IPS DF 4.7 (cell line): ENCODE results near the gene PCDHGA9.
"Not testable (repeated sequence)": the region's sequence is repeated elsewhere in the genome, so short reads cannot be mapped to it uniquely, and the experiment has no call there.

Experiments
- DNase-seq: peaks from one replicate; pipeline ENCODE4 v3.0.0-alpha.2; 2013; ENCODE audit warnings: low spot score; ENCODE audit errors: extremely low read depth

Gene PCDHGA9

DNA sequence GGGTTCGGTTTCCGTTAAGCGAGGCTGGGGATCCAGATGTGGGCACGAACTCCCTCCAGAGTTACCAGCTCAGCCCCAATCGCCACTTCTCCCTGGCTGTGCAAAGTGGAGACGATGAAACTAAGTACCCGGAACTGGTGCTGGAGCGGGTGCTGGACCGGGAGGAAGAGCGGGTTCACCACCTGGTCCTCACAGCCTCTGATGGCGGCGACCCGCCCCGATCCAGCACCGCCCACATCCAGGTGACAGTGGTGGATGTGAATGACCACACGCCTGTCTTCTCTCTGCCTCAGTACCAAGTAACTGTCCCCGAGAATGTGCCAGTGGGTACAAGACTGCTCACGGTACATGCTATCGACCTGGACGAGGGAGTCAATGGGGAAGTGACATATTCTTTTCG, 19.2 kb upstream of the PCDHGA9 start:
- DNase-seq, result no peak

- no peak for DNase-seq
Measured at GRCh38 chr5:141384471-141385267, 17.9 kb upstream of the PCDHGA9 start.

DNA sequence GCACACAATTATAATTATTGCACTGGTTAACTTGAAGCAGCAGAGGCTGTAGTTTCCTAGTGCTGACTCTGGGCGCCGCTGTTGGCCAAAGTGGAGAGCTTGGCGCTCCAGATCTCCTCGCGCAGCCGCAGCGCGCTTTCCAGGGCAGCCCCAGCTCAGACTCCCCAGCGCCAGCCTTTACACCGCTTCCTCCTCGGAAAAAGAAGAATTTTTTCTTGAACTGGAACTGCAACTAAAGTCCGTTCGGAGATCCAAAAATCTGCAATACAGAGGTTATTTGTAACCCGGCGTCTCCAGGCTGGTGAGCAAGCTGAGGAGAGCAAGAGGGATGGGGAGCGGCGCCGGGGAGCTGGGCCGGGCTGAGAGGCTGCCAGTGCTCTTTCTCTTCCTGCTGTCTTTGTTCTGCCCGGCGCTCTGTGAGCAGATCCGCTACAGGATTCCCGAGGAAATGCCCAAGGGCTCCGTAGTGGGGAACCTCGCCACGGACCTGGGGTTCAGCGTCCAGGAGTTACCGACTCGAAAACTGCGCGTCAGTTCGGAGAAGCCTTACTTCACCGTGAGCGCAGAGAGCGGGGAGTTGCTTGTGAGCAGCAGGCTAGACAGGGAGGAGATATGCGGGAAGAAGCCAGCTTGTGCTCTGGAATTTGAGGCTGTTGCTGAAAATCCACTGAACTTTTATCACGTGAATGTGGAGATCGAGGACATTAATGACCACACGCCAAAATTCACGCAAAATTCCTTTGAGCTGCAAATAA, 14.8 kb upstream of the PCDHGA9 start, which contains the start of gene PCDHGB4:
PCDHGB4 (plus strand) TSS at position 142 of the 755 bp plus-strand sequence; CDS start at position 329, 187 bp downstream.
- DNase-seq, result not testable (repeated sequence)

DNA sequence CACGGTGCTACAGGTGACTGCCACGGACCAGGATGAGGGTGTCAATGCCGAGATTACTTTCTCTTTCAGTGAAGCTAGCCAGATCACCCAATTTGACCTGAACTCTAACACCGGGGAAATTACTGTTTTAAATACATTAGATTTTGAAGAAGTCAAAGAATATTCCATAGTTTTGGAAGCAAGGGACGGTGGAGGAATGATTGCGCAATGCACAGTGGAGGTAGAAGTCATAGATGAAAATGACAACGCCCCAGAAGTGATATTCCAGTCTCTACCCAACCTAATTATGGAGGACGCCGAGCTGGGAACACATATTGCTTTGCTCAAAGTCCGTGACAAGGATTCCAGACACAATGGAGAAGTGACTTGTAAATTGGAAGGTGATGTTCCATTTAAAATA, 13.9 kb upstream of the PCDHGA9 start:
- DNase-seq, result no peak

GRCh38 chr5:141389153-141390042, 13.2 kb upstream of the PCDHGA9 start:
- DNase-seq, result no peak

DNA sequence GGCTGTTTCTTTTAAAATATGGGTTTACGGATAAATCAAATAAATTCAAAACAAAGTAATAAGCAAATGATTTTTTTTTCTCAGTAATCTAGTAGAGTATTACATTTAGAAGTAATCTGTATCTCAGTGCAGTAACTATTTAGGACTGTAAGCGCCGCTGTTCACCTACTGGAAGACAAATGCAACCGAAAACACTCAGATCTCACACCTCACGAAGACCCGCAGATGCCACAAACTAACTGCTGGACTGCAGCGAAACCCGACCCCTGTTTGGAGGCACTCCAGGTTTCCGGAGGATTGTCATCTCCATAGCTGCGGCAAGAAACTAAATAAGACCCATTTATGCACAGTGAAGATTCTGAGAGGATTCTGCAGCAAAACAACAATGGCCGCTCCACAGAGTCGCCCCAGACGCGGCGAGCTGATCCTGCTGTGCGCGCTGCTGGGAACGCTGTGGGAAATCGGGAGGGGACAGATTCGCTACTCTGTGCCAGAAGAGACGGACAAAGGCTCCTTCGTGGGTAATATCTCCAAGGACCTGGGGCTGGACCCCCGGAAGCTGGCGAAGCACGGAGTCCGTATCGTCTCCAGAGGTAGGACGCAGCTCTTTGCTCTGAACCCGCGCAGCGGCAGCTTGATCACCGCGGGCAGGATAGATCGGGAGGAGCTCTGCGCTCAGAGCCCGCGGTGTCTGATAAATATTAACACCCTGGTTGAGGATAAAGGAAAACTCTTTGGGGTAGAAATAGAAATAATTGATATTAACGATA, 10.0 kb upstream of the PCDHGA9 start, which contains the start of gene PCDHGA8:
PCDHGA8 (plus strand) TSS at position 205 of the 770 bp plus-strand sequence; CDS start at position 386, 181 bp downstream.
- DNase-seq, result no peak

- DNase-seq, result no peak
Measured at GRCh38 chr5:141393267-141393666, 9.3 kb upstream of the PCDHGA9 start.

GRCh38 chr5:141394401-141395187, 8.0 kb upstream of the PCDHGA9 start:
- not testable (repeated sequence) for DNase-seq

GRCh38 chr5:141397756-141398551, 4.6 kb upstream of the PCDHGA9 start, which contains the start of gene PCDHGB5:
PCDHGB5 (plus strand) TSS chr5:141397947; CDS start chr5:141398128, 181 bp downstream.
- not testable (repeated sequence) for DNase-seq

- no peak for DNase-seq
Measured at GRCh38 chr5:141398608-141399007, 4.0 kb upstream of the PCDHGA9 start.

DNA sequence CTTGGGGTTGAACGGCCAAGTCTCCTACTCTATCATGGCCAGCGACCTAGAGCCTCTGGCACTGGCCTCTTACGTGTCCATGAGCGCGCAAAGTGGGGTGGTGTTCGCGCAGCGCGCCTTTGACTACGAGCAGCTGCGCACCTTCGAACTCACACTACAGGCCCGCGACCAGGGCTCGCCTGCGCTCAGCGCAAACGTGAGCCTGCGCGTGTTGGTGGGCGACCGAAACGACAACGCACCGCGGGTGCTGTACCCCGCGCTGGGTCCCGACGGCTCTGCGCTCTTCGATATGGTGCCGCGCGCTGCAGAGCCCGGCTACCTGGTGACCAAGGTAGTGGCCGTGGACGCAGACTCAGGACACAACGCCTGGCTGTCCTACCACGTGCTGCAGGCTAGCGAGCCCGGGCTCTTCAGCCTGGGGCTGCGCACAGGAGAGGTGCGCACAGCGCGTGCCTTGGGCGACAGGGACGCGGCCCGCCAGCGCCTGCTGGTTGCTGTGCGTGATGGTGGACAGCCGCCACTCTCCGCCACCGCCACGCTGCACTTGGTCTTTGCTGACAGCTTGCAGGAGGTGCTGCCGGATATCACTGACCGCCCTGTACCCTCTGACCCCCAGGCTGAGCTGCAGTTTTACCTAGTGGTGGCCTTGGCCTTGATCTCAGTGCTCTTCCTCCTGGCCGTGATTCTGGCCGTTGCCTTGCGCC, 2.9 kb upstream of the PCDHGA9 start:
- no peak for DNase-seq

GRCh38 chr5:141403387-141403786, 809 bp downstream of the PCDHGA9 start:
- DNase-seq, result no peak

DNA sequence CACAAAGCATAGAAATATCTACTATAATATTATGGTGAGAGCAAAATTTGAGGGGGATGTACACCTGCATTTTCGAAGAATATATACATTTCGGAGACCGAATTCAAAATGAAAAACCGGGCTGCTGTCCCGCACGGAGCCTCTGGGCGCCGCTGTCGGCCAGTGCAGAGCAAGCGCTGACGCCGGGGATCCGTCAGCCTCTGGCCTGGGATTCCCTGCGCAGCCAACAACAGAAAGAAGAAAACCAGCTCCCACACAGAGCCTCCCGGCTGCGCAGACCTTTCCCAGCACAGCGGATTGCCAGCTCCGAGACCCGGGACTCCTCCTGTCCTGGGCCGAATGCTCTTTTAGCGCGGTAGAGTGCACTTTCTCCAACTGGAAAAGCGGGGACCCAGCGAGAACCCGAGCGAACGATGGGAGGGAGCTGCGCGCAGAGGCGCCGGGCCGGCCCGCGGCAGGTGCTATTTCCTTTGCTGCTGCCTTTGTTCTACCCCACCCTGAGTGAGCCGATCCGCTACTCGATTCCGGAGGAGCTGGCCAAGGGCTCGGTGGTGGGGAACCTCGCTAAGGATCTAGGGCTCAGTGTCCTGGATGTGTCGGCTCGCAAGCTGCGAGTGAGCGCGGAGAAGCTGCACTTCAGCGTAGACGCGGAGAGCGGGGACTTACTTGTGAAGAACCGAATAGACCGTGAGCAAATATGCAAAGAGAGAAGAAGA, 5.4 kb downstream of the PCDHGA9 start, which contains the start of gene PCDHGB6:
PCDHGB6 (plus strand) TSS at position 232 of the 716 bp plus-strand sequence; CDS start at position 414, 182 bp downstream.
- DNase-seq, result not testable (repeated sequence)

DNA sequence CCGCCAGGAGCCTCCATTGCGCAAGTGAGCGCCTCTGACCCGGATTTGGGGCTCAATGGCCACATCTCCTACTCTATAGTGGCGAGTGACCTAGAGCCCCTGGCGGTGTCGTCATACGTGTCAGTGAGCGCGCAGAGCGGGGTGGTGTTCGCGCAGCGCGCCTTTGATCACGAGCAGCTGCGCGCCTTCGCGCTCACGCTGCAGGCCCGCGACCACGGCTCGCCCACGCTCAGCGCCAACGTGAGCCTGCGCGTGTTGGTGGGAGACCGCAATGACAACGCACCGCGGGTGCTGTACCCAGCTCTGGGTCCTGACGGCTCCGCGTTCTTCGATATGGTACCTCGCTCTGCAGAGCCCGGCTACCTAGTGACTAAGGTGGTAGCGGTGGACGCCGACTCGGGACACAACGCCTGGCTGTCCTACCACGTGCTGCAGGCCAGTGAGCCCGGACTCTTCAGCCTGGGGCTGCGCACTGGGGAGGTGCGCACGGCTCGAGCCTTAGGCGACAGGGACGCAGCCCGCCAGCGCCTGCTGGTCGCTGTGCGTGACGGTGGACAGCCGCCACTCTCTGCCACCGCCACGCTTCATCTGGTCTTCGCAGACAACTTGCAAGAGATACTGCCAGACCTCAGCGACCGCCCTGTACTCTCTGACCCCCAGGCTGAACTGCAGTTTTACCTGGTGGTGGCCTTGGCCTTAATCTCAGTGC, 7.2 kb downstream of the PCDHGA9 start:
- DNase-seq, result no peak

DNA sequence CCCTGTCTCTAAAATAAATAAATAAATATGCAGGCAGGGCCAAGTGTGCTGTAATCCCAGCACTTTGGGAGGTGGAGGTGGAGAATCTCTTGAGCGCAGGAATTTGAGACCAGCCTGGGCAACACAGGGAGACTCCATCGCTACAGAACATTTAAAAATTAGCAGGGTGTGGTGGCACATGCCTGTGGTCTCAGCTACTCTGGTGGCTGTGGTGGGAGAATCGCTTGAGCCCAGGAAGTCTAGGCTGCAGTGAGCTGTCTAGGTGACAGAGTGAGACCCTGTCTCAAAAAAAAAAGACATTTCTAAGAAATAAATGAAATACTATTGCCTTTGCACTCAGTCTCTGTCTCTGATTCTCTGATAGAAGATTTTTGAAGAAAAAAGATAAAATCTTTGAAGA, 9.0 kb downstream of the PCDHGA9 start:
- no peak for DNase-seq

DNA sequence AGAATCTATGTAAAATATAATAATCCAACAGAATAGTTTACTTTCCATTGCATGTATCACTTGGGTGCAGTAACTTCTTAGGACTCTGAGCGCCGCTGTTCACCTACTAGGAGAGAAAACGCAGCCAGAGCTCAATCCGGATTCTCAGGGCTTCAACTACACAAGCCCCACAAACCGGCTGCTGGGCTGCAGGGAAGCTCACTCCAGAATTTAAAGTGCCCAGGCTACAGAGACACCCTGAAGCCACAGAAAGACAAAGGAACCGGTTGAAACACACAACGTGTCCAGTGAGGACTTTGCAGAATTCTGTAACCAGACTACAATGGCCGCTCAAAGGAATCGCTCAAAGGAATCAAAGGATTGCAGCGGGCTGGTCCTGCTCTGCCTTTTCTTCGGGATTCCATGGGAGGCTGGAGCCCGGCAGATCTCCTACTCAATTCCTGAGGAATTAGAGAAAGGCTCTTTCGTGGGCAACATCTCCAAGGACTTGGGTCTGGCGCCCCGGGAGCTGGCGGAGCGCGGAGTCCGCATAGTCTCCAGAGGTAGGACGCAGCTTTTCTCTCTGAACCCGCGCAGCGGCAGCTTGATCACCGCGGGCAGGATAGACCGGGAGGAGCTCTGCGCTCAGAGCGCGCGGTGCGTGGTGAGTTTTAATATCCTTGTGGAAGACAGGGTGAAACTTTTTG, 10.4 kb downstream of the PCDHGA9 start, which contains the start of gene PCDHGA10:
PCDHGA10 (plus strand) TSS at position 134 of the 686 bp plus-strand sequence; CDS start at position 323, 189 bp downstream.
- DNase-seq, result no peak
